Stimulated activated memory B cell treated with anti-CD40 and anti-IgM and Interleukin-4, amounts not matched to agents 10 μg/mL and 1 μg/mL and 100 μg/mL, for 72 hours (primary cell): Measurements from ENCODE around the gene COA7.

ENCODE experiments used
- ATAC-seq: fragments of 150-1000 bp; cut with Tn5 transposase; 2 replicates; pipeline ENCODE4 v1.10.0; 2021
- H3K27ac Mint-ChIP-seq: one replicate; pipeline ENCODE4 v1.8.0; 2022; ENCODE audit warnings: mild to moderate bottlenecking, mixed read lengths
- H3K27me3 Mint-ChIP-seq: one replicate; pipeline ENCODE4 v1.8.0; 2022; ENCODE audit warnings: mixed read lengths
- H3K36me3 Mint-ChIP-seq: one replicate; pipeline ENCODE4 v1.8.0; 2022; ENCODE audit warnings: mixed read lengths
- H3K4me1 Mint-ChIP-seq: one replicate; pipeline ENCODE4 v1.8.0; 2022; ENCODE audit warnings: mixed read lengths
- H3K4me3 Mint-ChIP-seq: one replicate; pipeline ENCODE4 v1.8.0; 2022; ENCODE audit warnings: mild to moderate bottlenecking, moderate library complexity, mixed read lengths
- H3K9me3 Mint-ChIP-seq: one replicate; pipeline ENCODE4 v1.8.0; 2022; ENCODE audit warnings: mixed read lengths

COA7 gene

DNA sequence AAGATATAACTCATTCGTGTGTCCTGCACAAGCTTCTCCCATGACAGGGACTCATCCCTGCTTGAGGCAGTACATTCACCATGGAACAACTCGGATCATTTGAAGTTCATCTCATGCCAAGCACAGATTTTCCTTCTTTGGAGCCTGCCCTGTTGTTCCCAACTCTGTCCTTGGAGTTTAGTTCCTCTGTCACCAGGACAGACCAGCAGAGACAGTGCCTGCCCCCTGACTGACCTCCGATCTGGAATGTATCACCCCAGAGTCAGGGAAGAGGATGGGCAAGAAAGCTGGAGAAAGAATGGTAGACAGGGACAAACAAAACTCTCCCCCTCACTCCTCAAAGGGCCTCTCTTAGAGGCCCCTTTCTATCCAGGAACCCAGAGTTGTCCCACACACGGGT, 60.2 kb downstream of the COA7 start:
- no peak for ATAC-seq
- Mint-ChIP-seq H3K9me3 (peaks cover 6% of the 10 kb centered on the region), H3K27ac (peak overlapping the region; percentile 96), H3K36me3 (peaks cover 20% of the 10 kb centered on the region), H3K4me3 (peak overlapping the region; percentile 79), H3K27me3 (no peaks in the 10 kb centered on the region), H3K4me1 (peaks cover 74% of the 10 kb centered on the region)

DNA sequence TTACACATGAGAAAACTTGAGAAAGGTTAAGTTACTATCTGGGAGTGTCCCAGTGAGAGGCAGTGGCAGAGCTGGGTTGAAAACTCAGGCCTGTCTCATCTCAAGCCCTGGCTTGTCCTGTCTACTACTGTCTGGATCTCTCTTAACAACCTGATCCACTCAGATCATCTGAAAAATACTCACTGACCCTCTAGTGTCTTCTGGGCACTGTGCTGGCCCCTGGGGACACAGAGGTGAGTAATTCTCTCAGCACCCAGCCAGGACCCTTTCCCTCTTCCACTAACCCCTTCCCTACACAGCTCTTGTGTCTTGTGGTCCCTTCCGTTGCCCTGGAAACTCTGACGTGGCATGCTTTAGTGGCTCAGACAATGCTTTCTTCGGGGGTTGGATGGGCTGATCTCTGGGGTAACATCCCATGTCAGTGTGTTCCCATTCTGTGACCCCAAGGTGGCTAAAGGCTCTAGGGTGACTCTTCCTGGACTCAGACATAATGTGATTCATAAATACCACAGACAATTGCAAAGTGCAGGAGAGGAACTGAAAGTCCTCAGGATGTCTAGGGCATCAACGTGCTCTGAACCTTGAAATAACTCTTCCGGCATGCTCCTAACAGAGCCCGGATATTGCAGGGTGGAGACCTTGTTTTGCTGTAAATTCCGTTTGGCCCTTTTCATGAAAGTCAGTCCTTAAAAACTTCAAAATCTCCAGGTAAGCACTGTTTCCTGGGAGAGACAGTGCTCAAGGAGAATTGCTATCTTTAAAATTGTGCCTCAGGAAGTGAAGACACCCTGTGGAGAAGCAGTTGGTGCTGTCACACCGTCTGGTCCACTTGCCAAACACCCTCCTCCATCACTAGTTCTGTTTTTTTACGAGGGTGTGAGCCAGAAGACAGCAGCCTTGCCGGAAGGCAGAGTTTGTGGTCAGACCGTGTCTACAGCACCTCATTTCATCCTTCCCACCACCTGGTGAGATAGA, 61.1 kb downstream of the COA7 start:
- ATAC-seq, result peak; percentile 89
- Mint-ChIP-seq H3K4me3 (peak overlapping the region; percentile 79), H3K27me3 (no peaks in the 10 kb centered on the region), H3K36me3 (peaks cover 15% of the 10 kb centered on the region), H3K9me3 (peaks cover 6% of the 10 kb centered on the region), H3K27ac (peak overlapping the region; percentile 96), H3K4me1 (peaks cover 70% of the 10 kb centered on the region)

DNA sequence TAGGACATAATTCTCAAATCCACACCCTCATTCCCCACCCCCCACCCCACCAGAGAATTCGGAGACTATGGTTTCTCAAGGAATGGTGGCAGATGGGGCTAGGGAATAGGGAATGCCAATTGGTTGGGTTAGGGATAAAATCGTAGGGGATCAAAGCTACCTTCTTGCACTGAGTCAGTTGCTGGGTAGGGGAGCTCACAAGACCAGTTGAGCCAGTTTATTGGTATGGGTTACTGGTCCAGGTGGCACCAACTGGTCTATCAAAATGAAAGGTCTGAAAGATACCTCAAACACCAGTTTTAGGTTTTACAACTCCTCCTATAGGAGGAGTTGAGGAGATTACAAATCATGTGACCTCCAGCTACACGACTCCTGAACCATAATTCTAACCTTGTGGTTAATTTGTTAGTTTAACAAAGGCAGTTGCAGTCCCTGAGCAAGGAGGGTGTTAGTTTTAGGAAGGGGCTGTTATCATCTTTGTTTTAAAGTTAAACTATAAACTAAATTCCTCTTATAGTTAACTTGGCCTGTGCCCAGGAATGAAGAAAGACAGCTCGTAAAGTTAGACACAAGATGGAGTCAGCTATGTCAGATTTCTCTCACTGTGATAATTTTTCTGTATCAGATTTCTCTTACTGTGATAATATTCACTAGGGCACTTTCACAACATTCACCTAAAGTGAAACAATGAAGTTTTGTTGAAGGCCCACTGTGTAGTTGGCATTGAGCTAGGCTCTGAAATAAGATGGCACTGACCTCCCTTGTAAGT, 62.6 kb downstream of the COA7 start:
- Mint-ChIP-seq H3K4me1 (peaks cover 64% of the 10 kb centered on the region), H3K27ac (peak overlapping the region; percentile 96), H3K4me3 (peak overlapping the region; percentile 44), H3K27me3 (no peaks in the 10 kb centered on the region), H3K36me3 (peaks cover 8% of the 10 kb centered on the region), H3K9me3 (no peaks in the 10 kb centered on the region)
- no peak for ATAC-seq
